ENCODE results near the gene OSBPL3. TPM values are rescaled to one million over a fixed set of nuclear protein-coding genes. Genes with fewer than 3 reads are reported as not detected.
A peak's percentile ranks its signal among the peaks of the same experiment; 100 is the strongest.

The OSBPL3 gene
- total RNA-seq, 8 experiments from 2014 or later: 1.8 to 139 (median 7.5) TPM

GRCh38 chr7:24942226-24942625 is 37.8 kb downstream of the OSBPL3 start:
- ATAC-seq (replicated peaks in 6 of 8): peak in 1 of 8 experiments; percentile 24
- Histone ChIP-seq H3K4me1 (replicated peaks in 1 of 2) (no peaks in the 10 kb centered on the region), H3K4me3 (no peak overlapping the region), H3K27ac (no peak overlapping the region)
- WGBS, 10 experiments: 74 to 100% (median 88%) methylated on average over 1 to 5 of the region's 5 CpGs
- in situ Hi-C loops (cut with MboI; ENCODE audit: low pct_unique_long_range_greater_than_20kb in 2 of 9, low sequenced_read_pairs in 9 of 9, unreplicated experiment in 9 of 9): no loop called here

GRCh38 chr7:24939416-24939815 is 40.6 kb downstream of the OSBPL3 start:
- Histone ChIP-seq H3K27ac (no peak overlapping the region), H3K4me1 (replicated peaks in 1 of 2) (no peaks in the 10 kb centered on the region), H3K4me3 (no peak overlapping the region)
- in situ Hi-C loops (cut with MboI; ENCODE audit: low pct_unique_long_range_greater_than_20kb in 2 of 9, low sequenced_read_pairs in 9 of 9, unreplicated experiment in 9 of 9): no loop called here
- no peak for ATAC-seq (replicated peaks in 6 of 8)
- 0 to 100% (median 100%) methylated on average over 1 of the region's 1 CpG; no CpG with 5 or more reads in 1 of the 10 experiments for WGBS, 10 experiments

- in situ Hi-C loops (cut with MboI; ENCODE audit: low pct_unique_long_range_greater_than_20kb in 2 of 9, low sequenced_read_pairs in 9 of 9, unreplicated experiment in 9 of 9): no loop called here
- ATAC-seq (replicated peaks in 6 of 8): peak in 3 of 8 experiments; percentile 20 to 68 (median 53)
- H3K4me3 ChIP-seq: no peak overlapping the region
- H3K27ac ChIP-seq: no peak overlapping the region
- 18 to 100% (median 85%) methylated on average over 1 to 3 of the region's 3 CpGs; no CpG with 5 or more reads in 1 of the 10 experiments for WGBS, 10 experiments
- H3K4me1 ChIP-seq (replicated peaks in 1 of 2): peaks cover 0 to 3% of the 10 kb centered on the region in 2 donors
These were observed 43.7 kb downstream of the OSBPL3 start for GRCh38 chr7:24936121-24936824.

- peaks cover 0 to 3% of the 10 kb centered on the region in 2 donors for H3K4me1 ChIP-seq (replicated peaks in 1 of 2)
- no peak overlapping the region for H3K4me3 ChIP-seq
- WGBS, 10 experiments: 86 to 100% (median 98%) methylated on average over 1 to 2 of the region's 2 CpGs
- H3K27ac ChIP-seq: no peak overlapping the region
- in situ Hi-C loops (cut with MboI; ENCODE audit: low pct_unique_long_range_greater_than_20kb in 2 of 9, low sequenced_read_pairs in 9 of 9, unreplicated experiment in 9 of 9): no loop called here
- no peak for ATAC-seq (replicated peaks in 6 of 8)
These were observed 46.7 kb downstream of the OSBPL3 start for GRCh38 chr7:24933298-24933697.

- in situ Hi-C loops (cut with MboI; ENCODE audit: low pct_unique_long_range_greater_than_20kb in 2 of 9, low sequenced_read_pairs in 9 of 9, unreplicated experiment in 9 of 9): no loop called here
- WGBS, 10 experiments: 31 to 100% (median 77%) methylated on average over 2 to 10 of the region's 10 CpGs; no CpG with 5 or more reads in 1 of the 10 experiments
- no peak overlapping the region for H3K27ac ChIP-seq
- peaks cover 0 to 3% of the 10 kb centered on the region in 2 donors for H3K4me1 ChIP-seq (replicated peaks in 1 of 2)
- no peak for ATAC-seq (replicated peaks in 6 of 8)
- no peak overlapping the region for H3K4me3 ChIP-seq
These were observed 47.2 kb downstream of the OSBPL3 start for GRCh38 chr7:24932815-24933214.

- Histone ChIP-seq H3K4me3 (no peak overlapping the region), H3K27ac (no peak overlapping the region), H3K4me1 (replicated peaks in 1 of 2) (peaks cover 0 to 3% of the 10 kb centered on the region in 2 donors)
- 57 to 100% (median 79%) methylated on average over 1 to 3 of the region's 3 CpGs; no CpG with 5 or more reads in 5 of the 10 experiments for WGBS, 10 experiments
- in situ Hi-C loops (cut with MboI; ENCODE audit: low pct_unique_long_range_greater_than_20kb in 2 of 9, low sequenced_read_pairs in 9 of 9, unreplicated experiment in 9 of 9): no loop called here
- ATAC-seq (replicated peaks in 6 of 8): no peak
These were observed 47.6 kb downstream of the OSBPL3 start for GRCh38 chr7:24932389-24932788.

GRCh38 chr7:24931844-24932243 is 48.1 kb downstream of the OSBPL3 start:
- H3K27ac ChIP-seq: no peak overlapping the region
- peaks cover 0 to 3% of the 10 kb centered on the region in 2 donors for H3K4me1 ChIP-seq (replicated peaks in 1 of 2)
- WGBS, 10 experiments: 71 to 100% (median 94%) methylated on average over 1 to 3 of the region's 3 CpGs; no CpG with 5 or more reads in 2 of the 10 experiments
- in situ Hi-C loops (cut with MboI; ENCODE audit: low pct_unique_long_range_greater_than_20kb in 2 of 9, low sequenced_read_pairs in 9 of 9, unreplicated experiment in 9 of 9): no loop called here
- no peak overlapping the region for H3K4me3 ChIP-seq
- ATAC-seq (replicated peaks in 6 of 8): no peak

GRCh38 chr7:24930856-24931255 is 49.1 kb downstream of the OSBPL3 start:
- H3K27ac ChIP-seq: no peak overlapping the region
- H3K4me1 ChIP-seq (replicated peaks in 1 of 2): peaks cover 0 to 3% of the 10 kb centered on the region in 2 donors
- no peak for ATAC-seq (replicated peaks in 6 of 8)
- H3K4me3 ChIP-seq: no peak overlapping the region
- in situ Hi-C loops (cut with MboI; ENCODE audit: low pct_unique_long_range_greater_than_20kb in 2 of 9, low sequenced_read_pairs in 9 of 9, unreplicated experiment in 9 of 9): no loop called here
- 67 to 100% (median 100%) methylated on average over 1 of the region's 1 CpG; no CpG with 5 or more reads in 4 of the 10 experiments for WGBS, 10 experiments

GRCh38 chr7:24926623-24927524 is 53.1 kb downstream of the OSBPL3 start:
- in situ Hi-C loops (cut with MboI; ENCODE audit: low pct_unique_long_range_greater_than_20kb in 2 of 9, low sequenced_read_pairs in 9 of 9, unreplicated experiment in 9 of 9): no loop called here
- WGBS, 10 experiments: 0 to 84% (median 50%) methylated on average over 1 to 4 of the region's 5 CpGs; no CpG with 5 or more reads in 1 of the 10 experiments

GRCh38 chr7:24924375-24924774 is 55.6 kb downstream of the OSBPL3 start:
- H3K4me1 ChIP-seq (replicated peaks in 1 of 2): peaks cover 6 to 14% of the 10 kb centered on the region in 2 donors
- H3K4me3 ChIP-seq: no peak overlapping the region
- peak overlapping the region in 1 of 2 donors; percentile 4 for H3K27ac ChIP-seq
- peak in 3 of 8 experiments; percentile 37 to 93 (median 50) for ATAC-seq (replicated peaks in 6 of 8)
- 82 to 98% (median 92%) methylated on average over 4 to 7 of the region's 7 CpGs; no CpG with 5 or more reads in 1 of the 10 experiments for WGBS, 10 experiments
- in situ Hi-C loops (cut with MboI; ENCODE audit: low pct_unique_long_range_greater_than_20kb in 2 of 9, low sequenced_read_pairs in 9 of 9, unreplicated experiment in 9 of 9): no loop called here

More at GRCh38 chr7:24926623-24927524, 53.1 kb downstream of the OSBPL3 start:
- no peak for ATAC-seq (replicated peaks in 6 of 8)
- H3K4me3 ChIP-seq: no peak overlapping the region
- peaks cover 2 to 4% of the 10 kb centered on the region in 2 donors for H3K4me1 ChIP-seq (replicated peaks in 1 of 2)
- no peak overlapping the region for H3K27ac ChIP-seq

- Histone ChIP-seq H3K27ac (no peak overlapping the region), H3K4me3 (no peak overlapping the region), H3K4me1 (replicated peaks in 1 of 2) (peaks cover 6 to 14% of the 10 kb centered on the region in 2 donors)
- in situ Hi-C loops (cut with MboI; ENCODE audit: low pct_unique_long_range_greater_than_20kb in 2 of 9, low sequenced_read_pairs in 9 of 9, unreplicated experiment in 9 of 9): no loop called here
- peak in 2 of 8 experiments; percentile 4 to 9 for ATAC-seq (replicated peaks in 6 of 8)
- WGBS, 10 experiments: 81 to 100% (median 100%) methylated on average over 1 to 4 of the region's 9 CpGs; no CpG with 5 or more reads in 4 of the 10 experiments
These were observed 56.7 kb downstream of the OSBPL3 start for GRCh38 chr7:24923172-24923865.

GRCh38 chr7:24922099-24922773 is 57.7 kb downstream of the OSBPL3 start:
- no peak overlapping the region for H3K4me3 ChIP-seq
- ATAC-seq (replicated peaks in 6 of 8): peak in 3 of 8 experiments; percentile 5 to 10 (median 5)
- H3K27ac ChIP-seq: no peak overlapping the region
- H3K4me1 ChIP-seq (replicated peaks in 1 of 2): peaks cover 6 to 14% of the 10 kb centered on the region in 2 donors
- in situ Hi-C loops (cut with MboI; ENCODE audit: low pct_unique_long_range_greater_than_20kb in 2 of 9, low sequenced_read_pairs in 9 of 9, unreplicated experiment in 9 of 9): no loop called here
- 33 to 95% (median 79%) methylated on average over 2 to 5 of the region's 5 CpGs; no CpG with 5 or more reads in 2 of the 10 experiments for WGBS, 10 experiments
